Measurements from ENCODE around the gene PHF11.

Gene PHF11

DNA sequence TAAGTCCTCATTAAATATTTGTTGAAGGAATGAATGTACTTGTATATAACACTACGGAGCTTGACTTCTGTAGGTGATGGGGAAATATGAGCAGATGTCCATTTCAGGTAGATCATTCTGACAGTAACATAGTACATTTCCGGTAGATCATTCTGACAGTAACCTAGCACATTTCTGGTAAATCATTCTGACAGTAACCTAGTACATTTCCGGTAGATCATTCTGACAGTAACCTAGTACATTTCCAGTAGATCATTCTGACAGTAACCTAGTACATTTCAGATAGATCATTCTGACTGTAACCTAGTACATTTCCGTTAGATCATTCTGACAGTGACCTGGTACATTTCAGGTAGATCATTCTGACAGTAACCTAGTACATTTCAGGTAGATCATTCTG is 2.5 kb downstream of the PHF11 start:
- no peak for DNase-seq (ENCODE audit: low read depth)

DNA sequence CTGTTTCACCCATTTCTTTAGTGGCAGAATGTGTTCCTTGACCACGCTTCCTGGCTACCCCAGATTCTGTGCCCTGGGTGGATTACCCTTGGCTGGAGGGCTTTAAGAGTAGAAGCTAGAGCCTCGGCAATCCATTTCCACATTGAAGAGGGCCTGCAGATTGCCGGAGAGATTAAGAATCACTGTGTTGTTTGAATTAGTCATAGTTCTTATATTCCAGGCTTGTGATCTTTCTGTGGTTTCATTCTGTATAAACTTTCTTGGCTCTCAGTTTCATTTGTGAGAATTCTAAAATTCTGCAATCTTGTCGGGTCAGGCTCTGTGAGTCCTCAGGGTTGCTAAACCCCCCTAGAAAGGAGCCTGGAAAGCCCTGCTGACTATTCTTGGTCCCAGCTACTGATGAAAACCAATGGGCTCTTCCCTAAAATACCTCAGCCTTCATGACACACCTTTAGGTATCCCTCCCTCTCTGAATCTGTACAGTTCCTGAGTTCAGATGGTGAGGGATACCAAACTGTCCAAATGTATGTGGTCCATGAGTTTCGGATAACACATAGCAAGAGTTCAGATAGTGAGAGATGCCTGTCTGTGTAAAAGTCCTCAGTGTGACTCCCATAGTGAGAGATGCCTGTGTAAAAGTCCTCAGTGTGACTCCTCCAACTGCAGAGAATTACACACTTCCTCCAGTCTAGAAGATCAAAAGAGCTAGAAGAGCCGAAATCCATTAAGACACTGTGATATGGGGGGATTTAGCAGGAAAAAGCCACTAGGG is 4.3 kb downstream of the PHF11 start:
- no peak for DNase-seq (ENCODE audit: low read depth)

DNA sequence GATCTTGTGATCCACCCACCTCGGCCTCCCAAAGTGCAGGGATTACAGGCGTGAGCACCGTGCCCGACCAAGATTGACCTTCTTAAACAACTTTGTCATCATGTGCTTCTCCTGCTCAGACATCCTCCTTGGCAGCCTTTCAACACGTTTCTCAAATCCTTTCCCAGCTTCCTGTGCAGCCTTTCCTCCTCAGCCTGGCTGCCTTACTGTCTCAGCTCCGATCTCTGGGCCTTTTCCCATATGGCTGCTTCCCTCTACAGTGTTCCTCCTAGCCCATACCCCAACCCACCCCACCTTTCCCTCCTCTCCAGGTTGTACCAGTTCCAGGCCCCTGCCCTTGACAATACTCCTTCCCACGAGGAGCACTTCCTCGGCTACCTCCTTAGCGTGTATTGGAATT is 7.2 kb downstream of the PHF11 start:
- DNase-seq (ENCODE audit: low read depth), result no peak

DNA sequence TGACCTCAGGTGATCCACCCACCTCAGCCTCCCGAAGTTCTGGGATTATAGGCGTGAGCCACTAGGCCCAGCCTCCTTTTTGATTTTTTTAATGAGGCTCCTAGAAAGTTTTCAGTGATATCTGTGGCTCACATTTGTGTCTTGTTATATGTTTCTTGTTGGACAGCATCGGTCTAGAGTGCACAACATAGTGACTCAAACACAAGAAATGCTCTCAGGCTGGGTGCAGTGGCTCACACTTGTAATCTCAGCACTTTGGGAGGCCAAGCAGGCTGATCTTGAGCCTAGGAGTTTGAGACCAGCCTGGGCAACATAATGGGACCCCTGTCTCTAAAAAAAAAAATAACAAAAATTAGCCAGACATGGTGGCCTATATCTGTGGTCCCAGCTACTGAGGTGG is 8.2 kb downstream of the PHF11 start:
- no peak for DNase-seq (ENCODE audit: low read depth)

DNA sequence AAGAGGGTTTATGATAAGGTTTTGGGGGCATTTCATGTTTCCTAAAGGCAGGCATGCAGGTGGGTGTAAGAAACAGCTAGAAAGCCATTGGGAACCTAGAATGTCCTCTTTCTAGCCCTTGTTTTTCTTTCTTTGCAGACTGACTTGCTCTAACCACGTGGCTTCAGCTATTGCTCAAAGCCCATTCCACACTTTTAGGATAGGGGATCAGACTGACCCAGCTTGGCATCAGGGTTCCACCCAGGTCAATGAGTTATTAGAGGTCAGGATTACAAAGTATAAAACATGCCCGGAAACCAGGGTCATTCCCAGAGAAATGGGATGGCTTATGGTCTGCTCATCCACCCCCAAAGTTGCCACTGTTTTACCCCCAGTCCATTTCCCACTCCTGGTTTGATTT is 16.8 kb downstream of the PHF11 start:
- DNase-seq (ENCODE audit: low read depth), result no peak

DNA sequence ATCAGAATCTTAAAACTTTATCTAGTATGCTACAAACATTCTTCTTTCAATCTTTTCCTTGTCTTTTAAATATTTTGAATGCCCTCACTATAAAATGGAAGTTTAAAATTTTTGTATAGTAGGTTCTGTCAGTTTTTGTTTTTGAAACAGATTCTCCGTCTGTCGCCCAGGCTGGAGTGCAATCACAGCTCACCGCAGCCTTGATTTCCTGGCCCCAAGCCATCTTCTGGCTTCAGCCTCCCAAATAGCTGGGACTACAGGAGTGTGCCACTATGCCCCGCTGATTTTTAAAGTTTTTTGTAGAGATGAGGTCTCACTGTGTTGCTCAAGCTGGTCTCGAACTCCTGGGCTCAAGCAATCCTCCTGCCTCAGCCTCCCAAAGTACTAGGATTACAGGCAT is 20.7 kb downstream of the PHF11 start:
- no peak for DNase-seq (ENCODE audit: low read depth)

DNA sequence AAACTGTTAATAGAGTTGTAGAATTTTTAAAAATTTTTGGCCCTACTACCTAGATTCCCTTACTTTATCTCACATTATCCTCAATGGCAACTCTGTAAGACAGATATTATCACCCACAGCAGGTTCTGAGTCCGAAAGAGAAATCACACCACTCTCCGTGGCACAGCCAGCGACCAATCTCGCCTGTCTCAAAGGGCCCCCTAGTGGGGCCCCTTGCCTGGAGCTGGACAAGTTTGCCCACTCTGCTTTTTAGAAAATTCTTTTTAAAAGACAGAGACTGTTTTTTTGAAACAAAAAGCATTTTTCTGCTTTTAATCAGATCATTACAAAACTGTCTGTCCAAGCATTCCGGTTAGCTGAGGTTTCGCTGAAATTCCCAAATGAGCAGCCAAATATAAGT is 21.7 kb downstream of the PHF11 start:
- no peak for DNase-seq (ENCODE audit: low read depth)

DNA sequence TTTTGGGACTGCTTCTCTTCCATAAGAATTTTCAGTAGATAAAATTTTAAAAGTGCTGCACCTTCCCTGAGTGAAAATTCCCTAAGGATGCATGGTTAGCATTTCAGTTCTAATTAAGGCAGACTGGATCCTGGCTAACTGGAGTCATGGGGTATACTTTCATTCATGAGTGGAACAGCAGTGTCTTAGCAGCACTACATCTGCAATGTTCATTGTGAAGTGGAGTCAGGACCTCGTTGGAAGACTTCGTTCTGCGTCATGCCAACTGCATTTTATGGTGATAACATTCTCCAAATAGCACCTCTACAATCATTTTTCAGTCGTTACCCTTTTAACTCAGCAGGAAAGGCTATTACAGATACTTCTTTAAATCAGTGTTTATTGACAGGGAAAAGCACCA is 25.5 kb downstream of the PHF11 start:
- DNase-seq (ENCODE audit: low read depth), result no peak

DNA sequence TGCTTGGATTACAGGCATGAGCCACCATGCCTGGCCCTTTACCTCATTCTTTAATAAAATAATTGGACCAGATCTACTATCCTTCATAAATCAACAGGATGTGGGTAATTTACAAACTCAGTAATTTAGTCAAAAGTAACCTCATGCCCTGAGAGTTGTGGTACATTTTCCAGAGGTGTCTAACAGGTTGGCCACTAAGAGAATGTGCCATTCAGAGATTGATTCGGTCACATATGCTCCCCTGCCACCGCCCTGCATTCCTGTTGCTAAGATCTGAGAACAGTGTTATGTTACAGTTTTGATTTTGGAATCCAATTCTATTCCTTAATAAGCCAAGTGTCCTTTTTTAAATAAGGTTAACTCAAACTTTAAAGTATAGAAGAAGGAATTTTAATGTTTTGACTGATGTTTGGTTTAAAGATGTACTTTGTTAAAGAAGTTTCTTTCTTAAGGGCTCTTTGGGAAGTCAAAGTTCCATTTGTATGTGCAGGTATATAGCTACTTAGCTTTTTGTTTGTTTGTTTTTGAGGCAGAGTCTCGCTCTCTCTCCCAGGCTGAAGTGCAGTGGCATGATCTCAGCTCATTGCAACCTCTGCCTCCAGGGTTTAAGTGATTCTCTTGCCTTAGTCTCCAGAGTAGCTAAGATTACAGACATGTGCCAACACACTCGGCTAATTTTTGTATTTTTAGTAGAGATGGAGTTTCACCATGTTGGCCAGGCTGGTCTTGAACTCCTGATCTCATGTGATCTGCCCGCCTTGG is 29.2 kb downstream of the PHF11 start:
- no peak for DNase-seq (ENCODE audit: low read depth)

DNA sequence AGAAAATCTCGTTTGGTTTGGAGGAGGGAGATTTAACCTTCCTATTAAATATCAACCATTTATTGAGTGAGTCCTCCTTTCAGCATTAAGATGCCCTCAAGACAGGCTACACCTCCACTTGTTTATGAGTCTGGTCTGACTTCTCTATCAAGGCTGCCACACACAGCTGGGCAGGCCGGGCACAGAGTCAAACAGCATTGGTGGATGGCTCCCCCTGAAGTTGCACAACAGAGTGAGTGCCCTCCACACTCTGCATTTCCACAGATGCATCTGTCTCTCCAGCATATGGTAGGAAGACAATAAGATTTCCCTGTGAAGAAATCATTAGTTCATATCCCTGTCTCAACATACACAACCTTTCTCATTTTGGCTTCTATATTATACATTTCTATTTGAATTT is 31.4 kb downstream of the PHF11 start:
- DNase-seq (ENCODE audit: low read depth), result no peak

DNA sequence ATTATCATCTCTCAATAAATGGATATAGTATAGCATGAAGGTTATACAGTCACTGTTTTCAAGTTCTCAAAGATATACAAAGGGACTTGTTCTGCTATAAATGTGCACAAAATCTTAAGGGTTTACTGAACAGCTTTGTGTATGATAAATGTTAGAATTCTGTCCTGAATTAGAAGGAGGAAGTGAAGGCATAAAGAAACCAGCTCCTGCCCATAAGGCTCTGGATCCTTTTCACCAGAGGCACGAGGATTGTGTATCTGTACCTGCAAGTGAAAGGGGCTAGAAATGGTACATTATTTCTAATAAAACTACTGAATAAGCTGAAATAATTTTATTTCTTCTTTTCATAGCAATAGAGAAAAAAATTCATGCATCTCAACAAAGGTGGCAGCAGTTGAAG is 32.4 kb downstream of the PHF11 start:
- DNase-seq (ENCODE audit: low read depth), result no peak

DNA sequence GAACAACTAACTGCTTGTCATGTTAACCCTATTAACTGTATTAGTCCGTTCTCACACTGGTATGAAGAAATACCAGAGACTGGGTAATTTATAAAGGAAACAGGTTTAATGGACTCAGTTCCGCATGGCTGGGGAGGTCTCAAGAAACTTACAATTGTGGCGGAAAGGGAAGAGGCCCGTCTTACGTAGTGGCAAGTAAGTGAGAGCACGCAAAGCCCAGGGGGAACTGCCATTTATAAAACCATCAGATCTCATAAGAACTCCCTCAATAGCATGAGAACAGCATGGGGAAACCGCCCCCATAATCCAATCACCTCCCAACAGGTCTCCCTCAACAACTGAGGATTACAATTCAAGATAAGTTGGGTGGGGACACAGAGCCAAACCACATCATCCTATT is 34.7 kb downstream of the PHF11 start:
- DNase-seq (ENCODE audit: low read depth), result no peak

DNA sequence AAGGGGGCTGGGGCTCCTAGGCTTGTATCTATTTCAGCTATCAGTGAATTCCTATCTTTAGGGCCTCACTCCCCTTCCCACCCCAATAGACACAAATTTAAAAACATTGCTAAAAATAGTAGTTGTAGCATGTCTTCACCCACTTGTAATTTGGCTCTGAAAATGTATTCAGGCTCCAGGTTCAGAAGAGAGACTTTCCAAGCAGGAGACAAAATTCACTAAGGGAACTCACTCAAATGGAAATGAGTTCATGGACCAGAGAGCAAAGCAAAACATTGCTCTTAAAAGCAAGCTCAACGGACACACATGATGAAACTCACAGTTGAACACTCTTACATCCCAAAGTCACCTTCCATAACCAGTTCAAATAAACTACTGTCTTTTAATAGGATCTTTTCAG is 36.8 kb downstream of the PHF11 start:
- no peak for DNase-seq (ENCODE audit: low read depth)

DNA sequence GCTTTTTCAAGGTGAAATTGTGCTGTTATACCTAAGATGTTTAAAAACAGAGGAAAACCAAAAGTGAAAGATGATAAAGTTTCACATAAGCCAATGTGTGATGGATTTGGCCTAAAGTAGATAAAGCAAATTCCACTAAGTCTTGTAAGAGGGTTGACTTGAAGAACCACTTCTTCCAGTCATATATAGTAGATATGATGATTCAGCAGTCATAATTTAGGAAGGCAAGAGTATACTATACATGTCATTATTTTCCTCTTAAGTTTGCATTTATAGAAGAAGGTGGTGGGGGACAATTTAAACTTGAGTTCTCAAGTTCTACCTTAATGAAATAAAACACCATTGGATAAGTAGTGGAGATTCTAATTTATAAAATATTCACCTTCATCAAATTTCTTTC is 37.3 kb downstream of the PHF11 start:
- DNase-seq (ENCODE audit: low read depth), result no peak

DNA sequence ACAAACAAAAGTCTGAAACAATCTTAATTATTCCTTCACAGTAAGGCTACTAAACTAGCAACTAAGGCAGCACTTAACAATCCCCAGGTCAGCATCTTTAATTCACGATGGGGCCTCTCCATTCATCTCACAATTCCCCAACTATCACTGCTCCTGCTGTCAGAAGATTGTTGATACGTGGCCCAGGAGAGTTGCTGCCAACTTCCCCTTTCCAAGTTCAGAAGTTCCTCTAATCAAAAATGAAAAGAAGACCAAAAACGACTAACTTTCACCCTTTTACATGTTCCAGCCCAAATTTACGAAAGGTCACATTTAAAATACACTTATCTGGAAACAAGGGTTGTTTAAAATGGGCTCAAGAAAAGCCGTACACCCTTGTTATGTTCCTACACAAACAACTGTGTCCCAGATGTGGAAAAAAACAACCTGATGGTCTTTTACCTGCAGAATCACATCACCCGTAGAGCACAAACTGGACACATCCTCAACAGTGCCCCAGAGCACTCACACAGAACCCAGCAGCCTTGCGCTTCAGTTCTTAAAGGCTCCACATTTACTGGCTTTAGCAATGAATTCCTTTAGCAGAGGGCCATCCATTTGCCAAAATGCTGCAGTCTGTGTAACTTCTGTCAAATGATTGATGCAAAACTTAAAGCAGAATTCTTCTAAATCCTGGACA is 38.0 kb downstream of the PHF11 start:
- DNase-seq (ENCODE audit: low read depth), result no peak

DNA sequence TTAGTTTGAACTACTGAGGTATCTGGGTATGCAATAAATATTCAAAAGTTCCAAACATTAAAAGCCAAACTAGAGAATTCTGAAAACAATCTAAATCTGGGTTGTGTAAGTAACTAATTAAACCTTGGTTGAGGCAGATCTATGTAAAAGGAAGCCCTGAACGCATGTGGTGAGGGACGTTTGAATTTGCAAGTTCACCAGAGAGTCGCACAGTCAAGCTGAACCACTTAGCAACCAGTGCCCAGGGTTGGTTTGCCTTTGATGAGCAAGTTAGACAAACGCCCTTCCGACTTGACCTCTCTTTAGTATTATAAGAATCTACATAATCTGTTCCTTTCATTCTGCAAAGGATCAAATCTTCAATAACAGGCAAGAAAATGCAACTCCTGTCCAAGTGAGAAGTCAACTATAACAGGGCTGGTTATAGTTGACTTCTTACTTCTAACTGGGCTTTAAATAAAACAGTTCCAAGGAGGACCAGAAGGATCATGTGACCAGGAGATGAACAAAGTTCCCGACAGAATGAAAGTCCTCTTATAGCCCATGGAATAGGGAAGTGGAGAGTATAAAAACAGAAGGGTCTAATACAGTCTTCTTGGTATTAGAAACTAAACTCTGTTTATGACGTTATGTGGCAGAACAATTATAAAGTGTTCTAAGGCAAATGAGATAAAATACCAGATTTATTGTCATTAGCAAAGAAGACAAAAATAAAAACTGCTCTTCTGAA is 40.6 kb downstream of the PHF11 start:
- no peak for DNase-seq (ENCODE audit: low read depth)

DNA sequence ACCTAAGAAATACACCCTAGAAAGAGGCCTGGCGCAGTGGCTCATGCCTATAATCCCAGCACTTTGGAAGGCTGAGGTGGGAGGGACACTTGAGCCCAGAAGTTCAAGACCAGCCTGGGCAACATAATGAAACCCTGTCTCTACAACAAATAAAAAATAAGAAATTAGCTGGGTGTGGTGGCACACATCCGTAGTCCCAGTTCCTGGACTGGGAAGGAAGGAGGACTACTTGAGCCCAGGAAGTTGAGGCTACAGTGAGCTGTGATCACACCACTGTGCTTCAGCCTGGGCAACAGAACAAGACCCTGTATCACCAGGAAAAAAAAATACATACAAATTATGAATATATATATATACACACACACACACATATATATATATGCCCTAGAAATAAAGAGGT is 42.7 kb downstream of the PHF11 start:
- no peak for DNase-seq (ENCODE audit: low read depth)

DNA sequence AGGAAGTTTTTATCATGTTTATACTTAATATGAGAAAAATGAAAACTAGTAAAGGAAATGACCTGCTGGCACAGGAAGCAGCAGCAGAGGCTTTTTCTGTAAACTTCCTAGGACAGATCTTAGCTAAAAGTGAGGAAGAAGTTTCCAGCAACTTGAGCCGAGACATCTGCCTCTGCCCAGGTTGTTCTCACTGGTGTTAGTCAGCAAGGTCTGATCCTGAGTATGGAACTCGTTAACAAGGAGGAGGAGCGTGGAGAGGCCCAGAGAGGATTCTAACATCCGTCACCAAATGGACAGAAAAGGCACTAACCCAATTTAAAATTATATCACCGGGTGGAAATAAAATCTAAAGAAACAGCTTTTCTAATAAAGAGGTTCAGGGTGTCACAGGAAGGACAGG is 43.6 kb downstream of the PHF11 start:
- no peak for DNase-seq (ENCODE audit: low read depth)

DNA sequence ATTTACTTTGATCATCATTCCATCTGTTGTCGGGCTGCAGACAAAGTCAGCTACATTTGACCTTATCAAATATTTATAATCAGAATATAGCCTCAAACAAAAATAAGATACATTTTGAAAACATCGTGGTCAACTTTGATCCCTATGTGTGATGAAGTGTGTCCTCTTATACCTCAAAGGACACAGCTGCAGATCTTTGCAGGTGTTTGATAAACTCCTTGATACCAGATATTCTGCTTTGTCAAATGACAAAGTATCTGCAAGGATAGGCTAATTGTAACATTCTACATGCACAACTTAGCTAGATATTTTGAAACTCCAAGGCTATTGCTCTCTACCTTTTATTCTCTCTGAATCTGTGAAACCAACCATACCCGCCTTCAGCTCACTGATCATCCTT is 44.0 kb downstream of the PHF11 start:
- no peak for DNase-seq (ENCODE audit: low read depth)

DNA sequence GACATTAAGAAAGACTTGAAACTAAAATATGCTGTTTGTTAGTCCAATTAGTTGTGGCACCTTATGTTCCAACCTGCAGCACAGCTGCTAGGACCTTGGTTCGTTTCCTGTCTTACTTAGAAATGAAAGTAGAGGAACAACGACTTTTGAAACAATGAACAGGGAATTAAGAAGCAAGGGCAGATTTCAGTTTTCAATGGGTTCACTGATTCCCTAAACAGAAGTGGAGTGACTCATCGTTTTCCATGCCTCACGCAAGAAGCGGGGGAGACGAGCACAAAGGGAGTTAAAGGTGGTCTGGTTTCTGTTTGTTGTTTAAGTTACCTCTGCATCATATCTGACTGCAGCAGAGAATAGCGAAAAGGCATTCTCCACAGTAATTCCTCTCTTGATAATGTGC is 44.8 kb downstream of the PHF11 start:
- no peak for DNase-seq (ENCODE audit: low read depth)

DNA sequence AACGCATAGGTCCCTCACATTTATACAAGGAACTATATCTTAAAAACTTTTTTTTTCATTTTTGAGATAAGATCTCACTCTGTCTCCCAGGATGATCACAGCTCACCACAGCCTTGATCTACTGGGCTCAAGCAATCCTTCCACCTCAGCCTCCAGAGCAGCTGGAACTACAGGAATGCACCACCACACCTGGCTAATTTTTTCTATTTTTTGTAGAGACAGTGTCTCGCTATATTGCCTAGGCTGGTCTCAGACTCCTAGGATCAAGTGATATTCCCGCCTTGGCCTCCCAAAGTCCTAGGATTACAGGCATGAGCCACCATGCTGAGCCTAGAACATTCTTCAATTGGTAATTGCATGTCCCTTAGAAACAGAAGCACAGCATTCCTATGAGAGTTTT is 47.9 kb downstream of the PHF11 start:
- no peak for DNase-seq (ENCODE audit: low read depth)

DNA sequence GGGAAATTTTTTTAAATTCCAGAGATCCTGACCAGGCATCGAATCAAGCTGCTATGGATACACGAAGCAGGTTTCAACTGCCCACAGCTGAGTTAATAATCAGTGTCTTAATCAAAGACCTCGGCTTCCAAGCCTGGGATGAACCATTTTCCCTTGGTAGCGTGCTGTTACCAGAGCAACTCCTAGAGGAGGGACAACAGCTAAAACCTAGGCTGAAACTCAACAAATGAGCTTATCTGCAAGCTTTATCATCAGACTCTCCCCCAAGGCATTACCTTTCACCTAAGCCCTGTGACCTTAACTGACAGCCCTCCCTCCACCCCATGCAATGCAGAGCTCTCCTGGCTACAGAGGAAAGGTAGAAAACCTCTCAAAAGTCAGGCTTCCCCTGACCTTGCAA is 49.9 kb downstream of the PHF11 start:
- no peak for DNase-seq (ENCODE audit: low read depth)

DNA sequence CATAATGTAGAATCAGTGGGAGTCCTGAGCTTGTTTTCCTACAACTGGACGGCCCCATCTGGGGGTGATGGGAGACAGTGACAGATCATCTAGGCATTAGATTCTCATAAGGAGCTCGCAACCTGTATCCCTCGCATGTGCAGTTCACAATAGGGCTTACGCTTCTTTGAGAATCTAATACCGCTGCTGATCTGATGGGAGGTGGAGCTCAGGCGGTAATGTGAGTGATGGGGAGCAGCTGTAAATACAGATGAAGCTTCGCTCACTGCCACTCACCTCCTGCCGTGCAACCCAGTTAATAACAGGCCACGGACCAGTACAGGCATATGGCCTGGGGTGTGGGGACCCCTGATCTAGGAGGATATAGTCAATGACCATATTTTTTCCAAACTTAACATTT is 50.8 kb downstream of the PHF11 start:
- DNase-seq (ENCODE audit: low read depth), result no peak

Measured in fibroblast of the conjunctiva (primary cell).